ENCODE data around the gene BPI.
A peak's percentile ranks its signal among the peaks of the same experiment; 100 is the strongest.
"Not testable (repeated sequence)": the region's sequence is repeated elsewhere in the genome, so short reads cannot be mapped to it uniquely, and the experiment has no call there.

The BPI gene

DNA sequence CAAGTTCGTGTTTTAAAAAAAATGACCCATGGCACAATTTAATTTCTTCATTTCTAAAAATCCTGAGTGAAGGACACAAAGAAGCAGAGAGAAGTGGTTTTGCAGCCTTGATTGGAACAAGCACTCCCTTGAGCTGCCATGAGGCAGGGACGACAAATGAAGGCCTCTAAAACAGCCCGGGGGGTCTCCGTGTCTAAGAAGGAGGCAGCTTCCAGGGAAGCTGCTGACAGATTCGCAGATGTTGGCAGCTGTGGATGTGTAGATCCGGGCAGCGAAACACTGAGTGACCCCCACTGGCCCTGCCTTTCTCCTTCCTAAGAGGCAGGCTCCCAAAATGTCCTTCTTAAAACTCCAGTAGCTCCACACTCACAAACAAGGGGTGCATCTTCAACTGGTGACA lies 32.8 kb downstream of the BPI start:
- no peak for DNase-seq (ENCODE audit: low read depth in 2 of 2)

DNA sequence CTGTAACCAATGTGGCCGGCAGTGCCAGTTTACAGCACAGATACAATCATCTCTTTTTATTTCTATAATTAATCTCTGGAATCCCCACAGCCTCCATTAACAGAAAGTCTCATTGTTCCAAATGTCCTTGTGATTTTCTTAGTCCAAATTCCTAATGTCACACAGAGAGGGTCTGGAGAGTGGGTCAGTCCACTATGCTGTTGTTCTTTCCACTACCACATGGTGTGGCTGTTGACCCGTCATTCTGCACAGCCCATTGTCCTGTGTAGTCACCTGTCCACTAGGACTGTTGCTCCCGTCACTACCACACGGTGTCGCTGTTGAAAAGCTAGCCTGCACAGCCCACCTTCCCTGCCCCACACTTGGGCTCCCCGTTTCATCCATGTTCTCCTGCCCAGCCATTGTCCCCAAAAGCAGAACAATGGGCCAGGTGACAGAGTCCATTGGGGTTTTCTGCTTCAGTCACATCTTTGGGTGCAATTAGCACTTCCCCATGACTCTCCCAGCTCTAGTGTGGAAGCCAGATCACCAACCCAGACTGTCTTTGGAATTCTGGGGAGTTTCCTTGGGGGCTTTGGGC lies 33.7 kb downstream of the BPI start:
- DNase-seq (ENCODE audit: low read depth in 2 of 2) = no peak

DNA sequence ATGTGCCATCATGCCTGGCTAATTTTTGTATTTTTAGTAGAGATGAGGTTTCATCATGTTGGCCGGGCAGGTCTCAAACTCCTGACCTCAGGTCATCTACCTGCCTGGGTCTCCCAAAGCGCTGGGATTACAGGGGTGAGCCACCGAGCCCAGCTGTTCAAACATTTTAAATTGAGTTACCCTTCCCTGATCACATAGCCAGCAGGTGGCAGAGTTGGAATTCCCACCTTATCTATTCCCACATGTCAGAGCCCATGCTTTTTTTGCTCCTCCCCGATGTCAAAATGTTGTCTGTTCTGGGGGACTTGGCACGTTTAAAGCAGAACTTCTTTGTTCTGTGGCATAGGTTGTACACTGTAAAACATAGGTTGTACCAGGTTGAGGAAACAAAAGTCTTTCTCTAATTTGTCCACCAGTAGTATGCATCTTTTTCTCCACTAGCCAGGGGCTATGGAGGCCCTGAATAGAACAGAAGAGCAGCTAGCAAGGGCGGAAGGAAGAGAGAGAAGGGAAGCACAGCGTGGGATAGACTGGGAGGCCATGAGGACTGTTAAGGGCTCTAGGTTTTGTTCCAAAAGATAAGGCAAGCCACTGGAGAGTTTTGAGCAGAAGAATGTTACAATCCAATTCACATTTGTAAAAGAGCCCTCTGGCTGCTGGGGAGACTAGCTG lies 35.0 kb downstream of the BPI start:
- DNase-seq (ENCODE audit: low read depth in 2 of 2) = no peak

DNA sequence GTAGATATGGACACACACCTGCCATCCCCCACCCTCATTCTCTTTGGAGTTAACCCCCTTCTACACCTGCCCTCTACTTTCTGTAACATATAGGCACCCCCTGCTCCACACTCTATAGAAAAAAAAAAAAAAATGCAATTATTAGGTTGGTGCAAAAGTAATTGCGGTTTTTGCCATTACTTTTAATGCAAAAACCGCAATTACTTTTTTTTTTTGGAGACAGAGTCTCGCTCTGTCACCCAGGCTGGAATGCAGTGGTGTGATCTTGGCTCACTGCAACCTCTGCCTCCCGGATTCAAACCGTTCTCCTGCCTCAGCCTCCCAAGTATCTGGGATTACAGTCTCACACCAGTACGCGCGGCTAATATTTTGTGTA lies 35.6 kb downstream of the BPI start:
- DNase-seq (ENCODE audit: low read depth in 2 of 2) = not testable (repeated sequence)

DNA sequence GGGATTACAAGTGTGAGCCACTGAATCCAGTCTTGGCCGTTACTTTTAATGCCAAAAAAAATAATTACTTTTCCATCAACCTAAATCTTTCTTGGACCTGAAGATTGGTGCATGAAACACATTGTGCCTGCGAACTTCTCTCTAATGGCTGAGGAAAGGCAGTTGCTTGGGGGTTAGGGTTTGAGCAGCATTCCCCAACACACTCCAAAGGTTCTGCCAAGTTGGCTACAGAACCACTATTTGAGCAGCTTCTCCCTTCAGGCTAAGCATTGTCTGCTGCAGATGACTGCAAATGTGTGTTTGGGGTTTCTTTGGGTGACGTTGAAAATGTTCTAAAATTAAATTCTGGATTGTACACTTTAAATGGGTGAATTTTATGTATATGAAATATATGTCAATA lies 36.0 kb downstream of the BPI start:
- no peak for DNase-seq (ENCODE audit: low read depth in 2 of 2)

DNA sequence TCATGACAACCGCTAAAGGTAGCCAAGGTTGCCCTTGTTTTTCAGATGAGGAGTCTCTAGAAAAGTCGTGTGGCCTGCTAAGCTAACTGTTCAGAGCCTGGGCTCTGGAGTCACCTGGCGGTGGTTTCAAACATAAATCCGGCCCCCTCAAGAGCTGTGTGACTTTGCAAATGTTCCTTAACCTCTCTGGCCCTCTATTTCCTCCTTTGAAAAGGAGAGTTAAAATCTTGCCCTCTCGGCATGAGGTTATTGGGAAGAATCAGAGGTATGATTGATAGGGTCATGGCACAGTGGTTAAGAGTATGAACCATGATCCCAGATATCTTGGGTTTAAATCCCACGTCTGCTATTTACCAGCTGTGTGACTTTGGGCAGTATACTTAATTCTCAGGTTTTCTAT lies 36.7 kb downstream of the BPI start:
- DNase-seq (ENCODE audit: low read depth in 2 of 2) = no peak

DNA sequence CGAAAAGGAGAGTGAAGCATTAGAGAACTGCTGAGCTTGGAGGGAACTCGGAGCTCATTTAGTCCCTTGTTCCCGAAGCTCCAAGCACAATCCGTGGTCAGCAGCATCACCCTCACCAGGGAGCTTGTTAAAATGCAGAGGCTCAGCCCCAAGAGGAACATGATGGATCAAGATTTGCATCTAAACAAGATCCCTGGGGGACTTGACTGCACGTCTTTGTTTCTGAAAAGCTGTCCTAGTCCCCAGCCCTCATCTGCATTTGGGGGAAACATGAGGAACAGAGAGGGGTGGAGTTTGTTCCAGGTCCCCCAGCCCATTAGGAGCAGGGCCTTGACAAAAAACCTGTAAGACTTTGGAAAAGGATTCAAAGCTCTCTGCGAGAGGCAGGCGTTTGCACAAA lies 38.3 kb downstream of the BPI start:
- no peak for DNase-seq (ENCODE audit: low read depth in 2 of 2)

DNA sequence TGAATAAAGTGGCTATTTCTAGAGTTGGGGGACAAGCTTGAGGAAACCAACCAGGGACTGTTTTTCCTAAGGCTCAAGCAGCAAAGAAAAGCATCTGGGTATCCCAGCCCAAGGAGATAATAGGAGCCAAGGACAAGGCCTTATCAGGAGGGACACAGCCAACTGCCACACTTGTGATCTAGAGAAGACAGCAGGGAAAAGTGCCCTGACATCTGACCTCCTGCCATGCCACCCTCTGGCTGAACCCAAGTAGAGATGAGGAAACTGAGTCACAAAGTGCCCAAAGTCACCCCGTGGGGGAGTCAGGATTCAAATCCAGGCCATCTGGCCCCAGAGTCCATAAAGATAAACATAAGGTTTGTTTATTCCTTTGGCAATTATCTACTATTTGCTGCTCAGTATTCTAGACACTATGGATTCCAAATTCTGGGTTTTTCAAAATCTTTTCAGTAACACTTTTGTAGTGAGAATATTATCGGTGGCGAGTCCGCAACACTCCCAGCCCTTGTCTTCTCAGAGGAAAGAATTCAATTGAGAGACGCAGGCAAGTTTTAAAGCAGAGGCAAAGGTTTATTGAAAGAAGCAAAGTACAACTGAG lies 38.9 kb downstream of the BPI start:
- DNase-seq (ENCODE audit: low read depth in 2 of 2) = no peak

DNA sequence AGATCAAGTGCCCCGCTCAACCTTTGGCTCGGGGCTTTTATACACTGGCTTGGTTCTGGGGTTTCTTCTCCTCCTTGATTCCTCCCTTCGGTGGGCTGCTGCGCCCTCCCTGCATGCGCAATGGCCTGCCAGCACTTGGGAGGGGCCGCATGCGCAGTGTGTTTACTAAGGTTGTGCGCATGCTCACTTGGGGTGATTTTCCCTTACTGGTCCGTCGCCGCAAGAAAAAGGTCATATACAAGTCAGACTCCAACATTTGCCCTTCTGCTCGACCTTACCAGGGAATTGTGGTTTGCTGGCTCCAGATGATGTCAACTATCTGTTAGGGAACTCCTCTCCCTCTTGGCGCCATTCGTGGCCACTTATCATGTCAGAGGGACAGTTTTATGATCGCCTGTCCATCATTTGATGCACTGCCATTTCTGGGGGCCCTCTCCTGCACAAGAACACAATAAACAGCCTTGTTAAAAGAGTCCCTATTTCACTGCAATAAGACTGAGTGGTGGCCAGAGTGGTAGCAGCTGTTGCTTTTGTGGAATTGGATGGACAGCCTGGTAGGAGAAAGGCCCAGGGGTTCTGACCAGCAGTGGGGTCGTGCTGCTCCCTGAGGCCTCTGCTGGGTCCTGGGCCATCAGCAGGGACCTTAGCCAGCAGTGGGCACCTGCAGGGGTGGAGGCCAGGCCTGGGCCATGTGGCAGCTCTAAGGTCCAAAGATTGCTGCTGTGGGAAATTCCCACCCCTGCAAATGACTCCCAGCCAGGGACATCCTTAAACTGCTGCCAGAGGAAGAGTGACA lies 39.6 kb downstream of the BPI start:
- peak in 1 of 2 experiments; percentile 5 for DNase-seq (ENCODE audit: low read depth in 2 of 2)

DNA sequence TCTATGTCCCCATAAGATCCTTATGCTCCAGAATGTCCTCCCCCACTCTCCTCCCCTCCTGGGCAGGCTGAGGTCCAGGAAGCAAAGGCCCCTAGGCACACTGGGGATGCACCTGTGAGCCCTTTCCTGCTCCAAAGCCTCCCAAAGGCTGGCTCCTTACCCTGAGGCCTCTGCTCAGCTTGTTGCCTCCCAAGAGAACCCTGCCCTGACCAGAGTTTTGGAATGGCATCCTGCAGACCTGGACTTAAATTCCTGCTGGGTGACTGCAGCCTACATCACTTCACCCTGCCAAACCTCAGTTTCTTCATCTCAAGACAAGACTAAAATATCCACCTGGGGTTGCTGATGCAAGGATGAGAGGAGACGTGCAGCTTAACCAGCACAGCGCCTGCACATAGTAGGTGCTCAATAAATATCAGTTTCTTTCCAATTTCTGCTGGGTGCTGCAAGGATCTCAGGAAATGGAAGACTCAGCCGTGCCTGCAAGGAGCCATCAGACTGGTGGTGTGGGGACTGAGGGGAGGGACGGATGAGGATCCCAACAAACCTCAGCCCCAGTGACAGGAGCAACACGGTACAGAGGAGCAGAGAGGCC lies 40.2 kb downstream of the BPI start:
- DNase-seq (ENCODE audit: low read depth in 2 of 2) = no peak

DNA sequence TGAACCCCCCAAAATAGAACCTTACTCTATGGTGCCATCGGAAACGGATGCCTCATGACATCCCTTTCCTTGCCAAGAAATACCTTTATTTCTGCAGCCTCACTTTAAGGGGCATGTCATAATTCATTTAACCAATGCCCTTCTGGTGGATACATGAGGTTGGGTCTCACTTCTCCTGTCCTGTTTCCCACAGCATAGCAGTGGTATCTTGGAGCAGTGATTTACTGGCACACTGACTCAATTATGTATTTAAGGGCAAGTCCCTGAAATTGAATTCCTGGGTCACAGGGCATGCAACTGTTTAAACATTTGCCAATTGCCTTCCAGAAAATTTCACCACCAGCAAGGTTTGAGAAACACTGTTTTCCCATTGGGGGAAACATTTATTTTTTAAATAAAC lies 41.7 kb downstream of the BPI start:
- DNase-seq (ENCODE audit: low read depth in 2 of 2) = no peak

DNA sequence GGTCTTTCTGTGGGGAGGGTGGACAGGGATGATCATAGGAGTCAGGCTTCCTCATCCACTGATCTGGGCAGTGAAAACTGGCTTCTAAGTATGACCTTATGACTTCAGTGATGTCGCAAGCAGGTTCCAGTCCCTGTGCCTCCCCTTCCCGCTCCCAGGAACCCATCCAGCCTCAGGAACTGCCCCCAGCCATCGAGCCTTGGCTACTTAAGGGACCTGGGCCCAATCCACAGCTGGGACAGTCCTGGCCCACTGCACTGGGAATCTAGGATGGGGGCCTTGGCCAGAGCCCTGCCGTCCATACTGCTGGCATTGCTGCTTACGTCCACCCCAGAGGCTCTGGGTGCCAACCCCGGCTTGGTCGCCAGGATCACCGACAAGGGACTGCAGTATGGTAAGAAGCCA lies 42.3 kb downstream of the BPI start, which contains the start of gene LBP:
LBP (plus strand) TSS at position 236 of the 405 bp plus-strand sequence; CDS start at position 271, 35 bp downstream.
- DNase-seq (ENCODE audit: low read depth in 2 of 2) = no peak

DNA sequence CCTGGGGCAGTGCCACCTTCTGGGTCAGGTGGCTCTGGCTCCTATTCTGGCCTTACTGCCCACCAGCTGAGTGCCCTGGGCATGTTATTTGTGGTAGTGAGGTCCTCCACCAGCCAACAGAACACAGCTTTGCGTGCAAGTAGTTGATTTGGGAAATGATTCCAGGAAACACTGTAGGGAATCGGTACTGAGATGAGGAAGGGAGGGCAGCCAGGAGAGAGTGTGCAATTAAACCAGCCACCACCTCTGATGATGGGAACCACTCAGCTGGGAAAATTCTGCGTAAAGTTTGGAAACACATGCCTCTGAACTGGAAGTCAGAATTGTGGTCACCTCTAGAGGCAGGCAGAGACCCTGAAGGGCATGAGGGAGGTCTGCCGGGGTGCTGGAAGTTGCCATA lies 42.8 kb downstream of the BPI start:
- no peak for DNase-seq (ENCODE audit: low read depth in 2 of 2)

DNA sequence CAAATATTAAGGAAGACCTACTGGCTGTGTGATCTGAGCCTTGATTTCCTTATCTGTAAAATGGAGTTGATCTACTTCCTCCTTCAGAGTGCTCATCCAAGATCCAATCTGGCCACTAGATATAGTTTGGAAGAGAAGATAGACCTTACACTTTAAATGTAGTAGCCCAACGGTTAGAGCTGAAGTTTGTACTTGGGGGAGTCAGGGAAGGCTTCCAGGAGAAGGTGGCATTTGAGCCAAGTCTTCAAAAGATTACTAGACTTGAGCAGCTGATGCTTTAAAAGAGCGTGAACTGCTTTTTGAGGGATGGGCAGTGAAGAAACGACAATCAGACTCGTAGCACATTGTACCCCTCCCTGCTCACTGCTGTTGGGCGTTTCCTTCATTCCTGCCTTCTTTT lies 45.9 kb downstream of the BPI start:
- DNase-seq (ENCODE audit: low read depth in 2 of 2) = no peak

DNA sequence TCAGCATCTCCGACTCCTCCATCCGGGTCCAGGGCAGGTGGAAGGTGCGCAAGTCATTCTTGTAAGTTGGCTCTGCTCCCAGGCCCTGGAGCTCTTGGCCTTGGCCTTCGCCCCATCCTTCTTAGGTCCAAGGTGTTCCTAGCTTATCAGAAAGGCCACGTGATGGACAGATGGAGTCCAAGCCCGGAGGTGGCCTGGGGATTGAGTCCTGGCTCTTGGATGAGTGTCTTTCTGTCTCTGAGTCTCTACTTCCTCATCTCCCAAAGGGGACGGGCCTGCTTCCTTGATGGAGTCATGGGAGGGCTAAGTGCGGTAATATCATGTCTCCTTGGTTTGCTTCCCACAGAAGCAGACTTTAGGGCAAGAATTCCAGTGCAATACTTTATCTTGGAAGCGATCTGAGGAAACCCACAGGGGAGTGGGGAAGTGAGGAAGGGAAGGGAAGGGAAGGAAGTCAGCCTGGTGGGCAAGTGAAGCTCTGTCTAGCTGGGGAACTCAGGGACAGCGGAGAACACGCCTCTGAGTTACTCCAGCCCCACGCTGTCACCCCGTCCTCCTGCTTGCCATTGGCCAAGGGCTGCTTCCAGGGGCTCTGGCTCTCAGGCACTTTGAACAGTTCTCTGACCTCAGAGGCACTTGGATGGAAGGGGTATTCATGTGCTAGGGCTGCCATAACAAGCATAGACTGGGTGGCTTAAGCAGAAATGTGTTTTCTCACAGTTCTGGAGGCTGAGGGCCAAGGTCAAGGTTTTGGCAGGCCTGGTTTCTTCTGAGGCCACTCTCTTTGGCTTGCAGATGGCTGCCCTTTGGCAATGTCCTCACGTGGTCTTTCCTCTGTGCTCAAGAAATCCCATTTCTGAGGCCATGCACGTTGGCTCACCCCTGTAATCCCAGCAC lies 47.2 kb downstream of the BPI start:
- DNase-seq (ENCODE audit: low read depth in 2 of 2) = no peak

DNA sequence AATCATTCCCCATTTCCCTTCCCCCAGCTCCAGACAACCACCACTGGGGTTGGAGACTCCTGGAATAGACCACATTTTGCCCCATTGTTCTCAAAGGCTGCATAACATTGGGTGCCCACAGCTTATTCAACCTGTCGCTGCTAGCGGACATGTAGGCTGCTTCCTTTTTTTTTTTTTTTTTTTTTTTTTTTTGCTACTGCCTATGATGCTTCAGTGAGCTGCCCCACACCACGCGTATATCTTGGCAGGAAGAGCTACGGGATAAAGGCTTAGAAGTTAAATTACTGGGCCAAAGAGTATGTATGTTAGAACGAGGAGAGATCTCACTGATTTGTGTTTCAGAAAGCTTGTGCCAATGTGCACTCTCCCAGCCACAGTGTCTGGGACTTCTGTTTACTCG lies 49.4 kb downstream of the BPI start:
- DNase-seq (ENCODE audit: low read depth in 2 of 2) = no peak

DNA sequence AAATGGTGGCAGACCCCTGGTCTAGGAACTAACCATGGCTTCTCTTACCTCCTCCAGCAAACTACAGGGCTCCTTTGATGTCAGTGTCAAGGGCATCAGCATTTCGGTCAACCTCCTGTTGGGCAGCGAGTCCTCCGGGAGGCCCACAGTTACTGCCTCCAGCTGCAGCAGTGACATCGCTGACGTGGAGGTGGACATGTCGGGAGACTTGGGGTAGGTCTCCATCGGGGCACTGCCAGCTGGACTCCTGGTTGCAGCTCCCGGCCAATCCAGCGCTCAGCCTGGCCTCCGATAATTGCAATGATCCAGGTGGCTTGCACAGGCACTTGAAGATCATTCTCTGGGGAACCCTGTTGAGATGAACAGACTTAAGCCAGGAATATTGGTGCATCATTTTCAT lies 50.3 kb downstream of the BPI start:
- DNase-seq (ENCODE audit: low read depth in 2 of 2) = no peak

DNA sequence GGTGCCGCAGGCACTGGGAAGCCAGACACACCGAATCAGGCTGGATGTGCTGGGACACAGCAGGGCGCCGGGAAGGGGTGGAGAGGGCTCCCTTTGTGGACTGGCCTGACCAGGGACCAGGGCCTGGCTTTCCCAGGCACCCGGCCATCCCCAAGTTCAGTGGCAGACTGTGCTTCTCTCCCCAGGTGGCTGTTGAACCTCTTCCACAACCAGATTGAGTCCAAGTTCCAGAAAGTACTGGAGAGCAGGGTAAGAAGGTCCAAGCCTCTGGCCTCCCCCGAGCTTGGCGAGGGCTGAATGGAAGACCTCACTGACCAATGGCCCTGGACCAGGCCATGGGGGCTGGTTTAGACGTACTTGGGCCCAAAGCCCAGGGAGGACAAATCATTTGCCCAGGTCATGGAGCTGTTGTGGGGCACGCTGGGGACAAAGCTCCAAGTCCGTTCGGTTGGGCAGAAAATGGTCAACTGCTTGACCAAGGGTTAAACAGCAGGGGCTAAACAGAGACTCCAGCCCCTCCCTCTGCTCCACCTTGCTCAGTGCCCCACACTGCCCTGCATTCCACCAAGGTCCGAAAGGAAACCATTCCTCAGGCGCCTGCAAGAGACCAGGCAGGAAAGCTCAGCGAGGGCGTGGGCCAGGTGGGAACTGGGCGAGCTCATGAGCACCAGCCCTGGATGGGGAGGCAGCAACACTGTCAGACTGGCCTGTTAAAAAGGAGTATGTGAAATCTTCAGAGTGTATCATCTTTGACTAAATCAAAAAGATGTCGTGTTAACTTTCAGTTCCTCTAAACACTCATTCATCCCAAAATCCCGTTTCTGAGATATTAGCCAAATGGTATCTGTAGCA lies 51.4 kb downstream of the BPI start:
- DNase-seq (ENCODE audit: low read depth in 2 of 2) = no peak

DNA sequence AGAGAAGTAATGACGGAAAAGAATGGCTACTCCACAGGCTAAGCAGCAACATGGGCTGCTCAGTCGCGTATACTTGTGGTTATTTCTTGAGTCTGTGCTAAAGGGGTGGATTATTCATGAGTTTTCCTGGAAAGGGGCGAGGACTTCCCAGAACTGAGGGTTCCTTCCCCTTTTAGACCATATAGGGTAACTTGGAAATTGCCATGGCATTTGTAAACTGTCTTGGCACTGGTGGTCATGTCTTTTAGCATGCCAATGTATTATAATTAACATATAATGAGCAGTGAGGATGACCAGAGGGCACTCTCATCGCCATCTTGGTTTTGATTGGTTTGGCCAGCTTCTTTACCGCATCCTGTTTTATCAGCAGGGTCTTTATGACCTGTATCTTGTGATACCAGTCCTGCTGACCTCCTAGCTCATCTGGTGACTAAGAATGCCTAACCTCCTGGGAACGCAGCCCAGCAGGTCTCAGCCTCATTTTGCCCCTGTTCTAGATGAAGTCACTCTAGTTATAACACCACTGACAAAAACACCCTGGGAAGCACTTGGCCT lies 53.8 kb downstream of the BPI start:
- no peak for DNase-seq (ENCODE audit: low read depth in 2 of 2)

DNA sequence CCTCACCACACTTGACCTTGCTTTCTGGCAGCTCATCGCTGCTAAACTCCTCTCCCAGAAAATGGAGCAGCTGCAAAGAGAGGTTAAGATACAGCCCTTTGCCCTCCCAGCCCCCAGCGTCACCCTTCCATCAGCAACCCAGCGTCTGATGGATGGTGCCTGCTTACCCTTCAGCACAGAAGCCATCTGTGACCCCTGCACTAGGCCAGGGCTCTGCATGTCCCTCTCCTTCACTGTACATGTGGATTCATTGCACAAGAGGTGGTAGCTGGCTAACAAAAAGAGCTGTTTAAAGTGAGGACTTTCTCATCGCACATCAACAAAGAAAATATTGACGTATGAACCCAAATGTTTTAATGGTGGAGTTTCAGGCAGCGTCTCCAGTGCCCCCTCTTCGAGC lies 54.6 kb downstream of the BPI start:
- no peak for DNase-seq (ENCODE audit: low read depth in 2 of 2)
